HG02970 (cell line): ENCODE measurements around the gene ATXN2.
"Not testable (repeated sequence)": the region's sequence is repeated elsewhere in the genome, so short reads cannot be mapped to it uniquely, and the experiment has no call there.

Source experiments
- ATAC-seq: cut with Tn5 transposase; IDR thresholded peaks from one replicate; pipeline ENCODE4 v1.9.1; 2021; ENCODE audit warnings: mild to moderate bottlenecking, moderate library complexity, moderate number of reproducible peaks; ENCODE audit not compliant: unreplicated experiment, low FRiP score

Gene ATXN2

GRCh38 chr12:111598637-111599452 is at the start of gene ATXN2:
ATXN2 (minus strand) TSS chr12:111599315; CDS start chr12:111599034, 281 bp downstream.
- peak; percentile 64 for ATAC-seq

- ATAC-seq: no peak
These were observed 46.3 kb upstream of the ATXN2 start for GRCh38 chr12:111645433-111645832.

GRCh38 chr12:111643427-111643826 is 44.3 kb upstream of the ATXN2 start:
- no peak for ATAC-seq

- ATAC-seq: no peak
These were observed 43.7 kb upstream of the ATXN2 start for GRCh38 chr12:111642681-111643426.

- ATAC-seq: no peak
These were observed 41.4 kb upstream of the ATXN2 start for GRCh38 chr12:111640506-111640905.

GRCh38 chr12:111638556-111638955 is 39.4 kb upstream of the ATXN2 start:
- ATAC-seq: no peak

- ATAC-seq: no peak
These were observed 37.3 kb upstream of the ATXN2 start for GRCh38 chr12:111636209-111636945.

GRCh38 chr12:111635524-111635923 is 36.4 kb upstream of the ATXN2 start:
- no peak for ATAC-seq

- no peak for ATAC-seq
These were observed 29.6 kb upstream of the ATXN2 start for GRCh38 chr12:111628505-111629260.

GRCh38 chr12:111626230-111626629 is 27.1 kb upstream of the ATXN2 start:
- no peak for ATAC-seq

- ATAC-seq: no peak
These were observed 25.4 kb upstream of the ATXN2 start for GRCh38 chr12:111624540-111624939.

GRCh38 chr12:111617841-111618240 is 18.7 kb upstream of the ATXN2 start:
- ATAC-seq: not testable (repeated sequence)

GRCh38 chr12:111616177-111616623 is 17.1 kb upstream of the ATXN2 start:
- no peak for ATAC-seq

- ATAC-seq: no peak
These were observed 8.1 kb upstream of the ATXN2 start for GRCh38 chr12:111607239-111607638.

- no peak for ATAC-seq
These were observed 7.7 kb upstream of the ATXN2 start for GRCh38 chr12:111606767-111607230.

- ATAC-seq: no peak
These were observed 7.0 kb upstream of the ATXN2 start for GRCh38 chr12:111605911-111606766.

GRCh38 chr12:111602857-111603256 is 3.7 kb upstream of the ATXN2 start:
- not testable (repeated sequence) for ATAC-seq

- ATAC-seq: no peak
These were observed 3.2 kb upstream of the ATXN2 start for GRCh38 chr12:111602348-111602747.

- ATAC-seq: not testable (repeated sequence)
These were observed 1.9 kb upstream of the ATXN2 start for GRCh38 chr12:111600986-111601385.
